TTC549 (cell line): Measurements from ENCODE around the gene LMX1A.

ENCODE experiments used
- FAIRE-seq: peaks from 2 replicates; lab custom pipeline; 2012; peaks lifted over from hg19 to GRCh38; lab: Jason Lieb, UNC

LMX1A gene

GRCh38 chr1:165259706-165260428, 96.6 kb downstream of the LMX1A start:
- no peak for FAIRE-seq

- FAIRE-seq, result no peak
Observed at GRCh38 chr1:165259236-165259635, 97.3 kb downstream of the LMX1A start.

GRCh38 chr1:165257969-165258459, 98.5 kb downstream of the LMX1A start:
- no peak for FAIRE-seq

- FAIRE-seq, result no peak
Observed at GRCh38 chr1:165254896-165255625, 101.5 kb downstream of the LMX1A start.

GRCh38 chr1:165254376-165254775, 102.1 kb downstream of the LMX1A start:
- no peak for FAIRE-seq

- FAIRE-seq, result no peak
Observed at GRCh38 chr1:165253818-165254254, 102.7 kb downstream of the LMX1A start.

GRCh38 chr1:165248969-165249571, 107.4 kb downstream of the LMX1A start:
- FAIRE-seq, result no peak

GRCh38 chr1:165241952-165242351, 114.6 kb downstream of the LMX1A start:
- FAIRE-seq, result no peak

GRCh38 chr1:165241321-165241720, 115.2 kb downstream of the LMX1A start:
- FAIRE-seq, result no peak

GRCh38 chr1:165240492-165240891, 116.0 kb downstream of the LMX1A start:
- no peak for FAIRE-seq

- no peak for FAIRE-seq
Observed at GRCh38 chr1:165239873-165240272, 116.6 kb downstream of the LMX1A start.

GRCh38 chr1:165235777-165236291, 120.7 kb downstream of the LMX1A start:
- no peak for FAIRE-seq

- no peak for FAIRE-seq
Observed at GRCh38 chr1:165235155-165235776, 121.2 kb downstream of the LMX1A start.

GRCh38 chr1:165234149-165234548, 122.4 kb downstream of the LMX1A start:
- no peak for FAIRE-seq

GRCh38 chr1:165228676-165229075, 127.8 kb downstream of the LMX1A start:
- FAIRE-seq, result no peak

GRCh38 chr1:165228111-165228655, 128.3 kb downstream of the LMX1A start:
- FAIRE-seq, result no peak

GRCh38 chr1:165226326-165226725, 130.2 kb downstream of the LMX1A start:
- no peak for FAIRE-seq

GRCh38 chr1:165225650-165226049, 130.9 kb downstream of the LMX1A start:
- no peak for FAIRE-seq

- no peak for FAIRE-seq
Observed at GRCh38 chr1:165225062-165225461, 131.5 kb downstream of the LMX1A start.

GRCh38 chr1:165224504-165224903, 132.0 kb downstream of the LMX1A start:
- no peak for FAIRE-seq

- no peak for FAIRE-seq
Observed at GRCh38 chr1:165222580-165222979, 133.9 kb downstream of the LMX1A start.

- no peak for FAIRE-seq
Observed at GRCh38 chr1:165218731-165219130, 137.8 kb downstream of the LMX1A start.
